HCT116 (cell line): ENCODE results near the gene ARR3.

ENCODE experiments used
- EGR1 ChIP-seq: IDR thresholded peaks from 2 replicates; pipeline ENCODE4 v1.6.1; 2012; ENCODE audit warnings: low read depth
- EZH2 ChIP-seq: fragments of 200-600 bp; sonication (generic); IDR thresholded peaks from 2 replicates; pipeline ENCODE4 v1.6.1; 2017; ENCODE audit warnings: antibody characterized with exemption, mixed run types
- JUND ChIP-seq: IDR thresholded peaks from 2 replicates; pipeline ENCODE4 v1.6.1; 2012
- MAX ChIP-seq: IDR thresholded peaks from 2 replicates; pipeline ENCODE4 v1.6.1; 2012
- POLR2A ChIP-seq: IDR thresholded peaks from 2 replicates; pipeline ENCODE4 v1.7.0; 2011; ENCODE audit warnings: borderline replicate concordance; ENCODE audit not compliant: insufficient read depth, insufficient read length; ENCODE audit errors: extremely low read depth
- POLR2AphosphoS5 ChIP-seq: IDR thresholded peaks from 2 replicates; pipeline ENCODE4 v1.6.1; 2011; ENCODE audit warnings: mild to moderate bottlenecking, low read depth, low read length, moderate library complexity
- SRF ChIP-seq: IDR thresholded peaks from 2 replicates; pipeline ENCODE4 v1.6.1; 2012; ENCODE audit warnings: low read depth
- YY1 ChIP-seq: IDR thresholded peaks from 2 replicates; pipeline ENCODE4 v1.6.1; 2011; ENCODE audit warnings: low read length, low read depth, moderate library complexity, mild to moderate bottlenecking; ENCODE audit not compliant: insufficient replicate concordance; ENCODE audit errors: extremely low read depth
- ZBTB33 ChIP-seq: IDR thresholded peaks from 2 replicates; pipeline ENCODE4 v1.6.1; 2011; ENCODE audit warnings: mild to moderate bottlenecking, low read length, moderate library complexity; ENCODE audit not compliant: insufficient replicate concordance; ENCODE audit errors: extremely low read depth
- TF ChIP-seq, protein P1 (sequence below), 3 experiments: fragments of 200-600 bp in 1 of 3; sonication (generic) in 1 of 3; IDR thresholded peaks in 2 of 3; conservative IDR thresholded peaks in 1 of 3; 2 replicates each; pipeline ENCODE4 v1.5.1; 2012 to 2017; ENCODE audit warnings: low read depth in 2 of 3, low read length in 2 of 3, antibody characterized with exemption in 1 of 3, borderline replicate concordance in 1 of 3, control low read depth in 1 of 3, mild to moderate bottlenecking in 1 of 3, mixed read lengths in 1 of 3, mixed run types in 1 of 3, moderate library complexity in 1 of 3; ENCODE audit not compliant: insufficient read depth in 1 of 3

DNA sequence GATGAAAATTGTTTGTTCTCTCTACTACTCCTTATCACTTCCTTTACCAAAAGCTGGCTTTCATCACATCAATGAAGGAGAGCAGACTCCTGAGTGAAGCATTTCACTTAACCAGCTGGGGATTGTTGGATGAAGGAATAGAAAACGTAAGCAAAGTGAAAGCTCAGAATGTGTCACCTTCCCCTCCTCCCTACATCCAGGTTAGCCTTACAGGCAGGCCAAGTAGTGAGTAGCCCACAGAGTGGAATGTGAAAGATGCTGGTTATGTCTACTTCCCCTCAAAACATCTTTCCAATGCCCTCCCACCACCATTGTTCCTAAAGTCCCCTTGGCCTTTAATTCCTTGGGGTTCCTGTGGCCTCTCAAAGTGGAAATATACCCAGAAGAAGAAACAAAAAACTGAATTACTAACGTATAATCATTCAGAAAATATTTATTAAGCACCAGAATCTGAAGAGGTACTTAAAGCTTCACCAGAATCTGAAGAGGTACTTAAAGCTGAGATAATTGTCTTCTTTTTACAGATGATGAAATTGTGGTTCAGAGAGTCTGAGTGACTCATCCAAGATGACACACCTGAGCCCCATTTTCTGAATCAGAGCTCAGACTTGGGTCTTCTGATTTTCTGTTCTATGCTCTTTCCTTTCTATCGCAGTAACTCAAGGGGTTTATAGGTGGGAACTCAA, 14.6 kb upstream of the ARR3 start:
- TF ChIP-seq ZBTB33: no peak
- TF ChIP-seq EZH2: no peak
- TF ChIP-seq, protein P1, sequence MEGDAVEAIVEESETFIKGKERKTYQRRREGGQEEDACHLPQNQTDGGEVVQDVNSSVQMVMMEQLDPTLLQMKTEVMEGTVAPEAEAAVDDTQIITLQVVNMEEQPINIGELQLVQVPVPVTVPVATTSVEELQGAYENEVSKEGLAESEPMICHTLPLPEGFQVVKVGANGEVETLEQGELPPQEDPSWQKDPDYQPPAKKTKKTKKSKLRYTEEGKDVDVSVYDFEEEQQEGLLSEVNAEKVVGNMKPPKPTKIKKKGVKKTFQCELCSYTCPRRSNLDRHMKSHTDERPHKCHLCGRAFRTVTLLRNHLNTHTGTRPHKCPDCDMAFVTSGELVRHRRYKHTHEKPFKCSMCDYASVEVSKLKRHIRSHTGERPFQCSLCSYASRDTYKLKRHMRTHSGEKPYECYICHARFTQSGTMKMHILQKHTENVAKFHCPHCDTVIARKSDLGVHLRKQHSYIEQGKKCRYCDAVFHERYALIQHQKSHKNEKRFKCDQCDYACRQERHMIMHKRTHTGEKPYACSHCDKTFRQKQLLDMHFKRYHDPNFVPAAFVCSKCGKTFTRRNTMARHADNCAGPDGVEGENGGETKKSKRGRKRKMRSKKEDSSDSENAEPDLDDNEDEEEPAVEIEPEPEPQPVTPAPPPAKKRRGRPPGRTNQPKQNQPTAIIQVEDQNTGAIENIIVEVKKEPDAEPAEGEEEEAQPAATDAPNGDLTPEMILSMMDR (IDR thresholded peaks at IDR 0.05 in 2 of 3, conservative IDR thresholded peaks at IDR 0.05 in 1 of 3; ENCODE audit: borderline replicate concordance in 1 of 3, insufficient read depth in 1 of 3, low read depth in 2 of 3, low read length in 2 of 3): no peak
- no peak for TF ChIP-seq POLR2AphosphoS5
- no peak for TF ChIP-seq EGR1
- TF ChIP-seq POLR2A: no peak
- TF ChIP-seq SRF: no peak
- no peak for TF ChIP-seq MAX
- TF ChIP-seq JUND: peak; percentile 73
- TF ChIP-seq YY1: no peak
